HG03558 (cell line): ENCODE results near the gene UMAD1.
"Not testable (repeated sequence)": the region's sequence is repeated elsewhere in the genome, so short reads cannot be mapped to it uniquely, and the experiment has no call there.

Experiments
- ATAC-seq: cut with Tn5 transposase; IDR thresholded peaks from one replicate; pipeline ENCODE4 v1.9.1; 2021; ENCODE audit warnings: moderate number of reproducible peaks; ENCODE audit not compliant: unreplicated experiment; ENCODE audit errors: extremely low read depth

Gene UMAD1

DNA sequence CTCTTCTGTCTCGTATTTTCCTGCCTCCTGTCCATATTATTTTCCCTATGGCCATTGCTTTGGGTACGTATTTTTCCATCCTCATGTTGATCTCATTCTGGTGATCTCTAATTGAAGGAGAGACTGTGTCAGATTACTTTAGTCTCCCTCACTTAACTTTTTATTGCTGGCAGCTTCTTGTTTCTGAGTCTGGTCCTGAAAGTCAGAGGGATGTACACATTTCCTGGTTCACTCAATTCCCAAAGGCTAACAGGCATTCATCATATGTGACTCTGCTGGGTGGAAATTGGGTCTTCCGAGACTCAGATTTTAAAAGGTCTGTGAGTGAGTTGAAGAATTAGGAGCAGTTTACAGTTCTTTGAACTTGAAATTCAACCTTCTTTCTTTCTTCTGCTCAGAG is 10.9 kb downstream of the UMAD1 start:
- ATAC-seq, result no peak

- no peak for ATAC-seq
These were observed 12.4 kb downstream of the UMAD1 start for GRCh38 chr7:7652798-7653540.

DNA sequence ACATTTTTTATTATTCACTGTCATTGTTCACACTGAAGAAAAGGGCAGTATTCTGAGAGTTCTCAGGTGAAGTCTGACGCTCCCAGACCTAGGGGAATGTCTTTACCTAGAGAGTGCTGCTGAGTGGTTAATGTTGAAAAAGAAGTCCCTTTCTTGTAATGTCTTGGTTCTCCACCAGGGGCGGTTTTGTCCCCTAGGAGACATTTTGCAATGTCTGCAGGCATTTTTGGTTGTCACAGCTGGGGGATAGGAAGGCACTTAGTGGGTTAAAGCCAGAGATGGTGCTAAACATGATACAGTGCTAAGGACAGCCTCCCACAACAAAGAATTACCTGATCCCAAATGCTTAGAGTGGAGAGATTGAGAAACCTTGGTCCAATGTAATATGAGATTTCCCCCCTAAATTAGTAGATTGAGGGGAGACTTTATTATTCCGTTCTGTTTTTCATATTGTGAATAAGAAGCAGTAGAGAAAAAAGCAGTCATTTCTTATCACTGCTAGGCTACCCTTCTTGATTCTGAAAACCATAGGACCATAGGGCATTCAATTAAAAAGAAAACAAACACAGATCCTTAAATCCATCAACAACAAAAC is 13.1 kb downstream of the UMAD1 start:
- ATAC-seq, result no peak

- ATAC-seq, result no peak
These were observed 14.6 kb downstream of the UMAD1 start for GRCh38 chr7:7654964-7655715.

GRCh38 chr7:7656459-7656858 is 15.9 kb downstream of the UMAD1 start:
- ATAC-seq, result not testable (repeated sequence)

GRCh38 chr7:7662527-7662926 is 22.0 kb downstream of the UMAD1 start:
- ATAC-seq, result no peak

DNA sequence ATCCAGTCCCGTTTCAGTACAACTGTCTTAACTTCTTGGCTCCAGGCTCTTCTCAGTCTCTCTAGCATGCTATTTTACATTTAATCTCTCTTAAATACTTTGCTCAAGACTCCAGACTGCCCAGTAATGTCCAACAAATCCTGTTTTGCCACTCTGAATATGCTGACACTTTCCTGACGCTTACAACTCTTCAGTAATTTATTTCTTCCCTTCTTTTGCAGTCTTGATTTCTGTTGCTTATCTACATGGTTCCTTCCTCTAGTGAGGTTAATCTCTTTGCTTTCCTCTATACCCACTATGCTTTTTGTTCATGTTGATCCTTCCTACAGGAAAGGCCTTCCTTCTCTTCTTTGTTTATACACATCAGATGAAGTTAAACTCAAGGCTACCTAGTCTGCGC is 23.7 kb downstream of the UMAD1 start:
- ATAC-seq, result no peak

DNA sequence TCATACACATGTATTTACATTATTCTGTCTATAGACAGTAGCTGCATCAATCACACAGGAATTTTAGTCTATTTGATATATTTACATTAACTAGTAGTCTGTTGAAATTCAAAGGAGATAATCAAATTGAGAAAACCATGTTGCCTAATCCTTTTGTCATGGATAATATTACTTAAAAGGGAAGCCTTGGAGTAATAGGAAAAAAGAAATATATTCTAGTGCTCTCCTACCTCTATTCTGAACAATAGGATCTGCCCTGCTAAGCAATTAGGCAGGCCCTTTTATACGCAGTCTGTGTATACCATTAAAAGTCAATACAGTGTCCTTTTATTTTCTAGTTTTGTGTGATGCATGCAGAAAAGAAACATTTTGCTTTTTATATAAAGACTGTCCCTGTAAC is 24.5 kb downstream of the UMAD1 start:
- no peak for ATAC-seq

GRCh38 chr7:7667187-7667586 is 26.6 kb downstream of the UMAD1 start:
- ATAC-seq, result no peak

- ATAC-seq, result no peak
These were observed 28.2 kb downstream of the UMAD1 start for GRCh38 chr7:7668706-7669105.

GRCh38 chr7:7670490-7670889 is 29.9 kb downstream of the UMAD1 start:
- no peak for ATAC-seq

DNA sequence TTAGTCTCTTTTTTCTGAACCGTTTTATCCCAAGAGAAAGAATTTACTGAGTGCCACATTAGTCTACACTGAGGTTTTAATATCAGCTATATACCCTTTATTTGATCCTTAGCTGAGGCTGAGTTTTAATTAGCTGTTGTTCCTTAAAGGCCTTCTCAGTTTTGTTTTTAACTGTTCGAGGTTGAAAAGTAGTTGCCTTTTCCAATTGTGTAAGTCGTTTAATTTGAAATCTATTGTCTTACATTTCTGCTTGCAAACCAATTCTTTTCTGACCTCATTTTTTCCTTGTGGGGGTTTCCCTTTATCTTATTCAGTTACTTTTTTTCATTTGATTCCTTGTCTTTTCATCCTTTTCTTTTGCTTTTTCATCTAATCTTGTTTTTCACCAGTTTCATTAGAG is 30.8 kb downstream of the UMAD1 start:
- no peak for ATAC-seq

GRCh38 chr7:7672545-7673239 is 32.1 kb downstream of the UMAD1 start:
- ATAC-seq, result no peak

- ATAC-seq, result no peak
These were observed 32.6 kb downstream of the UMAD1 start for GRCh38 chr7:7673240-7673550.

DNA sequence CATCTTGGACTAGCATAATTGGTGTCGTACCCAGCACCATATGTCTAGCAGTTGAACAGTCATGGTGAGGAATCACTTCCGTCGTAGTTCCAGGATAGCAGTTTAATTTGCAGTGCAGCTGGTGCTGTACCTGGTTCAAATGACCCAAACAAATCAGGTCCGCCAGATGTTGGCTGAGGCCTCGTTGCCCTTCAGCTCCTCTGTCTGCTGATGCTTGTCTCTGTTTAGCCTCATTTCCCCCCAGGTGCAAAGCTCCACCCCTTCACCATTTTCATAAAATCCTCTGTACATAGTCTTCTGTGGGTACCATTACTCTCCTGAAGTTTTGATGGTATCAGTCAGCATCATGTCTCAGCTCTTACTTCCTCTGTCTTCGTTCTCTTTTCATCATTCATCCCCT is 35.1 kb downstream of the UMAD1 start:
- no peak for ATAC-seq

DNA sequence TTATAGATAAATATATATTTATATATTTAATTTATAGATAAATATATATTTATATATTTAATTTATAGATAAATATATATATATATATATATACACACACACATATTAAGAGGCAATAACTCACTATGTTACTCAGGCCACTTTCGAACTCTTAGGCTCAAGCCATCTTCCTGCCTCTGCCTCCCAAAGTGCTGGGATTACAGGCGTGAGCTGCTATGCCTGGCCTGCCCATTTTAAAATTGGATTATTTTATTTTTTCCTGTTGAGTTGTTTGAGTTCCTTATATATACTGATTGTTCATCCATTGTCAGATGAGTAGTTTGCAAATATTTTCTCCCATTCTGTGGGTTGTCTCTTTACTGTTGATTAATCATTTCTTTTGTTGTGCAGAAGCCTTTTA is 39.1 kb downstream of the UMAD1 start:
- ATAC-seq, result not testable (repeated sequence)

DNA sequence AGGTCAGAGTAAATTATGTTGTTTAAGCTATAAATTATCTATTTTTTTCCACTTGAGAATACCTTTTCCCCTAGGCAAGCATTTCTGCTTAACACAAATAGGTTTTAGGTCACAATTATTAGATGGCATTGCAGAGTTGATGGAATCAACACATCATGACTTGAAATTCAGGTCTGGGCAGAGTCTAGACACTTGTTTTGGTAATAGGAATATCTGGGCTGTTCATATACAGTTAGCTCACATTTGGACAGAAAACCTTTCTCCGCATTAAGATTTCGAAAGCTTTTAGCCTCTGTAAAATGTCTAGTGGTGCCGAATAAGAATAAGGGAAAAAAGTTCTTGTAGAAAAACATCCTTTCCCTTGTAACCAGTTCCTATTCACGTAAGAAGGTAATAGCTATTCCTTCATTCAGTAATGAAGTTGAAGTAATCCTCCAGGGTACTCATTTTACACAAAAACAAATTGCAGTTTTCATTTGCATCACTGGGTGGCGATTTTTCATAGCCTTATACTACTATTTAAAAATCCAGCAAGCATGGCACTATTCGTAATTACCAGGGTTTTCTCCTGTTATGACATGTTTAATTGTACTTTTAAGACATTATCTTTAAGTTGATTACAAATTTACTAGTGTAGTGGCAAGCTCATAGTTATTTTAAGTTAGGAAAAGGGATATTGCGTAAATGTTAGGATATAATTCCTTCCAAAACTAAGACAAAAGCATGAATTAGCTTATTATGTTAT is 40.8 kb downstream of the UMAD1 start:
- ATAC-seq, result no peak

GRCh38 chr7:7681936-7682329 is 41.4 kb downstream of the UMAD1 start:
- ATAC-seq, result no peak

DNA sequence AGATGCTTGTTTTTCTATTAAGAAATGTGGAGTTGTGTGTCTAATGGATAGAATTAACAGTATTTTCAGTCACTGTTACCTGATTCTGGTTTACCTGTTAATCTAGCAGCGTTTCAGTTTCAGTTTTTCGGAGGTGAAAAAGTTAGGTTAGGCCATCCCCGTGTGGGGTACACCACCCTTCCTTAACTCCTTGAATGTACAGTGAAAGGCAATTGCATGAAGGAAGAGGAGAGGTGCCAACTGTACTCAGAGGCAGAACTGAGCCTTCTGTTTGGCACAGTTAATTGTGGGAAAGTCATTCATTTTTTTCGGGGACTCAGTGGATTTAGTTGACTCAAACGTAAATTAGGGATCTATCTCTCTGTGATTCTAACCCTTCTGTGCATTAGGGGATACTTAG is 42.3 kb downstream of the UMAD1 start:
- no peak for ATAC-seq

- no peak for ATAC-seq
These were observed 46.4 kb downstream of the UMAD1 start for GRCh38 chr7:7686811-7687508.
